ENCODE results near the gene HSD17B13.

The HSD17B13 gene

DNA sequence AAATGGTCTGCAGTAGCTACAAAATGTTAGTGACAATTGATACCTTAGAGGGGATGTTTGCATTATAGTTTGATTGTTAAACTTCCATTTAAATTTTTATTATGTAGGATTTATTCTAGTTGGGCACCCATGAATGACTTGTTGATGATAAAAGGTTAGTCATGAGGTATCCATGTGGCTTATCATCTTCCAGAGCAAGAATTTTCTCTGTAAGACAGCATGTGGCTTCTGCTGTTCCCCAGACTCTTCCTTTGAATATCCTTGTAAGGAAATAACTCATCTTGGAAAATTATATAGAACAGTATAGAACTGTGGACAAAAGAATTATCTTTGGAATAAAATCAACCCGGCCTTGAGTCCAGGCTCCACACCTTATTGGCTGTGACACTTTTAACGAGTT lies 62.2 kb downstream of the HSD17B13 start:
- DNase-seq, result no peak

DNA sequence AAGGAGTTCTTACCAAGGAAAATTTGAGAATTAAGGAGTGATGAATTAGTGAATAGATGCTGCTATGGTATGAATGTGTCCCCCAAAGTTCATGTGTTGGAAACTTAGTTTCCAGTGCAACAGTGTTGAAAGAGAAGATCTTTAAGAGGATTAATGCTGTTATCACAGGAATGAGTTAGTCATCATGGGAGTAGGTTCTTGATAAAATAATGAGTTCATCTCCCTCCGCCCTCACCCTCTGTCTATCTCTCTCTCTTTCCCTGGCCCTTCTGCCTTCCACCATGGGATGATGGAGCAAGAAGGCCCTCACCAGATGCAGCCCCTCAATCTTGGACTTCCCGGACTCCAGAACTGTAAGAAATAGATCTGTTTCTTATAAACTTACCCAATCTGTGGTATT lies 64.0 kb downstream of the HSD17B13 start:
- no peak for DNase-seq

- DNase-seq, result no peak
These were observed 65.2 kb downstream of the HSD17B13 start for GRCh38 chr4:87257523-87257922.

- no peak for DNase-seq
These were observed 66.9 kb downstream of the HSD17B13 start for GRCh38 chr4:87255755-87256154.
